Left lung (tissue), 10 donors: ENCODE data around the gene LRIT2. TPM values are rescaled to one million over a fixed set of nuclear protein-coding genes. Genes with fewer than 3 reads are reported as not detected.

ENCODE experiments used
- ATAC-seq: fragments of 200-7000 bp; cut with Tn5 transposase; one replicate; pipeline ENCODE4 v1.9.1; 2020; ENCODE audit warnings: moderate library complexity
- DNase-seq, 4 donors: peaks; one replicate each; pipeline ENCODE4 v3.0.0-alpha.2; 2013 to 2020
- H3K27ac ChIP-seq, 2 donors: fragments of 200-600 bp; sonication (generic) in 1 of 2; one replicate each; pipeline versions ENCODE4 v1.5.0 to v1.8.0; 2020 to 2021
- H3K27me3 ChIP-seq, 2 donors: fragments of 200-600 bp; sonication (generic) in 1 of 2; one replicate each; pipeline versions ENCODE4 v1.5.0 to v1.8.0; 2020 to 2021
- H3K36me3 ChIP-seq, 2 donors: fragments of 200-600 bp; sonication (generic) in 1 of 2; one replicate each; pipeline versions ENCODE4 v1.5.0 to v1.8.0; 2020 to 2021
- H3K4me1 ChIP-seq, 2 donors: fragments of 200-600 bp; one replicate each; pipeline ENCODE4 v1.8.0; 2021
- H3K4me3 ChIP-seq, 2 donors: fragments of 200-600 bp; sonication (generic) in 1 of 2; one replicate each; pipeline versions ENCODE4 v1.5.0 to v1.8.0; 2020 to 2021; ENCODE audit warnings: mild to moderate bottlenecking in 1 of 2
- H3K9me3 ChIP-seq, 2 donors: fragments of 200-600 bp; sonication (generic) in 1 of 2; one replicate each; pipeline versions ENCODE4 v1.5.0 to v1.8.0; 2020 to 2021
- intact Hi-C, 2 donors: fragments of 100-400 bp; cut with DNase I; formaldehyde crosslinking; loops; one replicate each; pipeline versions ENCODE4 v1.11.2 to v1.14.2; 2022
- polyA plus RNA-seq, 6 donors: library from polyadenylated mRNA; unstranded; fragments of 120-200 nt; gene quantifications; one replicate each; pipeline ENCODE4 v1.2.1, GENCODE V29; 2013; ENCODE audit not compliant: insufficient read length in 6 of 6
- total RNA-seq, 2 donors: library from RNA; stranded (reverse); fragmentation: NEBNext Ultra II Directional; extraction: Animal tissue kit (Norgen Biotek cat#: 25700); gene quantifications; one replicate each; pipeline ENCODE4 v1.2.1, GENCODE V29; 2021
- TF ChIP-seq, protein P1 (sequence below), 2 donors: fragments of 200-600 bp; sonication (generic) in 1 of 2; IDR thresholded peaks; one replicate each; pipeline versions ENCODE4 v1.5.0 to v1.8.0; 2021; ENCODE audit warnings: antibody characterized with exemption in 2 of 2
- donor health status: DM: no; HTN: yes; CAD: no.
- donor health status: DM: no; HTN: no; CAD: no.

Gene LRIT2
- total and polyA plus RNA-seq, 8 donors = not detected

DNA sequence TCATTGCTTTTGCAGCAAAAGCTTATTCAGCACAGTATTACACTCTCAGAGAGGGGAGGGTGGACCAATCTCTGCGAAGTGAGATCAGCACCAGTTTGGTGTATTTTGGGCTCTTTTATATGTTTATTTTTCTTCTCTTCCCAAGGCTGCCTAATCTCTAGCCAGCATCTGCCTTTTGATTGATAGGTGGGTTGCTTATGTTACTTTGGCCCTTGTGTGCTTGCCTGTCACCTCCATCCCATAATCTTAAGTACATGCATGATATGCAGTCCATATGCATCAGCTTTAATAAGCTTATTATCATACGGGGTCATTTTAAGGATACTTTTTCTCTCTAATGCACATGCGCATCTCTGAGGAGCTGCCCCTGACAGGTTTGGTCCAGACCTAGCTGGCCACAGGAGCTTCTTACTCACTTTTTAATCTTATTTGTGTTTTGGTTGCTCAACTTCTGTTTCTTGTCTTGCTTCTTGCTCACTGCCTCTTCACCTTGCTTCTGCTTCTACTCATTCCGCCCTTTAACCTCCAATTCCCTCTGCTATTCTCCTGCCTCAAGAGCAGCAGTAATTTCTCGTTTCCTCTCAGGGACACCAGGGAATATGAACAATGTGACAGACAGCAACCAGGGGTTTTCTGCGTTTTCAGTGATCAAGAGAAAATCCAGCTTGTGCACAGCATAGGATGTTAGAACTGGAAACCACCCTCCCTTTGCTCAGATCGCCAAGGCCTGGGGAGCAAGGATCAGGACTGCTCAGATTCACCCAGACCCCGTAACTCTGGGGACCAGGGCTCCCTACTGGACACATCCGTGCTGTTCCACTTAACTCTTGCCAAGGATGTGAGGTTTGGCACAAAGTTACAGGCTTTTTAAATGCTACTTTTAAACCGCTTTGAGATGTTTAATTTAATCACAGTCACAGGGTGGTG lies 29.5 kb upstream of the LRIT2 start:
- no peak for DNase-seq
- no peak overlapping the region for H3K27ac ChIP-seq

DNA sequence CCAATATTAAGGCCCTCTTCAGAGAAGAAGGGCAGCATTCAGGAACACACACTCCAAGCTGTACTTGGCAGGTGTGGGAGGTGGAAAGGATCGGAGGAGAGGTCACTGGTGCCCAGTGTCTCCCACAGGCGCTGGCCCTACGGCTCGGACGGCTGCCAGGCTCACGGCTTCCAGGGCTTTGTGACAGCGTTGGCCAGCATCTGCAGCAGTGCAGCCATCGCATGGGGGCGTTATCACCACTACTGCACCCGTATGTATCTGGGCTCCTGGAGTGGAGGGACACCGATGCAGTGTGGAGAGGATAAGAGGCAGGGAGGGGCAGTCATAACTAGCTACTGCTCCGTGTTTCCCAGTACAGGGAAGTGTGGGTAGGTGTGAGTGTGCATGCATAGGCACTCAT lies 23.4 kb upstream of the LRIT2 start:
- H3K4me3 ChIP-seq = no peak overlapping the region
- H3K36me3 ChIP-seq = no peaks in the 10 kb centered on the region
- intact Hi-C loops = no loop called here
- no peaks in the 10 kb centered on the region for H3K4me1 ChIP-seq
- H3K27me3 ChIP-seq = no peaks in the 10 kb centered on the region
- no peak overlapping the region for H3K27ac ChIP-seq
- TF ChIP-seq, protein P1, sequence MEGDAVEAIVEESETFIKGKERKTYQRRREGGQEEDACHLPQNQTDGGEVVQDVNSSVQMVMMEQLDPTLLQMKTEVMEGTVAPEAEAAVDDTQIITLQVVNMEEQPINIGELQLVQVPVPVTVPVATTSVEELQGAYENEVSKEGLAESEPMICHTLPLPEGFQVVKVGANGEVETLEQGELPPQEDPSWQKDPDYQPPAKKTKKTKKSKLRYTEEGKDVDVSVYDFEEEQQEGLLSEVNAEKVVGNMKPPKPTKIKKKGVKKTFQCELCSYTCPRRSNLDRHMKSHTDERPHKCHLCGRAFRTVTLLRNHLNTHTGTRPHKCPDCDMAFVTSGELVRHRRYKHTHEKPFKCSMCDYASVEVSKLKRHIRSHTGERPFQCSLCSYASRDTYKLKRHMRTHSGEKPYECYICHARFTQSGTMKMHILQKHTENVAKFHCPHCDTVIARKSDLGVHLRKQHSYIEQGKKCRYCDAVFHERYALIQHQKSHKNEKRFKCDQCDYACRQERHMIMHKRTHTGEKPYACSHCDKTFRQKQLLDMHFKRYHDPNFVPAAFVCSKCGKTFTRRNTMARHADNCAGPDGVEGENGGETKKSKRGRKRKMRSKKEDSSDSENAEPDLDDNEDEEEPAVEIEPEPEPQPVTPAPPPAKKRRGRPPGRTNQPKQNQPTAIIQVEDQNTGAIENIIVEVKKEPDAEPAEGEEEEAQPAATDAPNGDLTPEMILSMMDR (IDR thresholded peaks at IDR 0.05) = no peak
- no peaks in the 10 kb centered on the region for H3K9me3 ChIP-seq
- ATAC-seq = no peak
- no peak for DNase-seq

More for the DNA sequence above, 29.5 kb upstream of the LRIT2 start:
- Histone ChIP-seq H3K4me3 (no peak overlapping the region), H3K4me1 (no peaks in the 10 kb centered on the region), H3K27me3 (peaks cover 0 to 12% of the 10 kb centered on the region in 2 donors), H3K9me3 (no peaks in the 10 kb centered on the region), H3K36me3 (no peaks in the 10 kb centered on the region)
- ATAC-seq = no peak
- TF ChIP-seq, protein P1 (IDR thresholded peaks at IDR 0.05) = no peak
- intact Hi-C loops = no loop called here

DNA sequence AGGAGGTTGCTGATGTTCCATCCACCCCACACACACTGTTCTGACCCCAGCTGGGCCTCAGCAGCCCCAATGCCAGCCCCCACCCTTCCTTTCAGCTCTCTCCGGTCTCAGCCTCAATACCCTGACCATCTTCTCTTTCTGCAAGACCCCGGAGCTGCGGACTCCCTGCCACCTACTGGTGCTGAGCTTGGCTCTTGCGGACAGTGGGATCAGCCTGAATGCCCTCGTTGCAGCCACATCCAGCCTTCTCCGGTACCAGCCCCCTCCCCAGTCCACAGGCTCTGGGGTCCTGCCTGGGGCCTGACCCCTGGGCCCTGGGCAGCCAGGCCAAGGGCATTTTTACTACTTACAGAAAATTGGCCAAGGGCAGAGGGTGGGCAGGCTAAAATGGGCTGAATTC lies 22.2 kb upstream of the LRIT2 start:
- Histone ChIP-seq H3K9me3 (no peaks in the 10 kb centered on the region), H3K36me3 (no peaks in the 10 kb centered on the region), H3K27me3 (no peaks in the 10 kb centered on the region), H3K4me3 (no peak overlapping the region), H3K27ac (no peak overlapping the region), H3K4me1 (no peaks in the 10 kb centered on the region)
- ATAC-seq = no peak
- no peak for DNase-seq
- intact Hi-C loops = no loop called here
- TF ChIP-seq, protein P1 (IDR thresholded peaks at IDR 0.05) = no peak

DNA sequence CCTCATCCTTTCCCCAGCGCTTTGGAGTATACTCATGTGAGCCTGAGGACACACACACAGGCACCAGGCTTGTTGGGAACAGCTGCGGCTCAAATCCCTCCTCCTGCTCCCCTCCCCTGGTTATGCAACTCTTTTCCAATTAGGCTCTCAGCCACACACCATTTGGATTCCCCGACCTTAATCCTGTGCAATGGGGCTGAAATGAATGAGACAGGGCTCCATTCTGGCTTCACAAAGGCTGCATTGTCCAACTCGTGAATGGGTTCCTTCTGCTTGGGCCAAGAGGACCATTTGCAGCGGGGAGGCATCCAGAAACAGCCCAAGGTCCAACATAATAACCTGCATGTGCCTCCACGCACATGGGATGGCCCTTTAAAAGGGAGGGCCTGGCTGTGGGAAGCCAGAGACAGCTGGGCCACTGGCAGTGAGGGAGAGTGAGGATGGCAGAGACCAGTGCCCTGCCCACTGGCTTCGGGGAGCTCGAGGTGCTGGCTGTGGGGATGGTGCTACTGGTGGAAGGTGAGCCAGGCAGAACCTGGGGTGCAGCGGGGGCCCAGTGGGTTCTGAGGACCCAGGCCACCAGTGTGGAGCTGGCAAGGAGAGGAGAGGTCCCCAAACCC lies 19.4 kb upstream of the LRIT2 start, which contains the start of gene RGR:
TSS of gene RGR (plus strand) at position 403 of the 620 bp plus-strand sequence. CDS start at position 441, 38 bp downstream.
- ATAC-seq = peak; percentile 74
- TF ChIP-seq, protein P1 (IDR thresholded peaks at IDR 0.05) = no peak
- Histone ChIP-seq H3K36me3 (no peaks in the 10 kb centered on the region), H3K27ac (no peak within 1 kb of the TSS), H3K27me3 (no peaks in the 10 kb centered on the region), H3K4me3 (no peak within 1 kb of the TSS), H3K4me1 (no peaks in the 10 kb centered on the region), H3K9me3 (no peaks in the 10 kb centered on the region)
- DNase-seq = peak in 2 of 4 donors; percentile 25 to 56
- intact Hi-C loops = no loop called here

DNA sequence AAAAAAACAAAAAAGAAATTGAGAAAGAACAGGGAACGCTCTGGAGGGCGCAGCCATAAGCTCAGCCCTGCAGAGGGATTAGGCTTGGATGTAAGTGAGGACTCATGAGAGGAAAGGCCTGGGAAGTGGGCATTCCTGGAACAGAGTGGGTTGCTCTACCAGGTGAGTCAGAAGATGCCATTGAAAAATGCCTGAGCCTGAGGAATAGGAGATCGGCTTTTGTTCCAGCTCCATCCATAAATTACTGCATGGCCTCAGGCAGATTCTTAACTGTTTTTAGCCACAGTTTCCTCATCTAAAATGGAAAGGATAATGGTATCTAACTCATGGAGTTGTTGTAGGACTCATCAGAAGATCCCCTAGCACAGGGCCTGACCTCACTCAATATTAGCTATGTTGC lies 18.4 kb upstream of the LRIT2 start:
- DNase-seq (no peak), ATAC-seq (no peak)
- intact Hi-C loops = no loop called here
- Histone ChIP-seq H3K4me1 (no peaks in the 10 kb centered on the region), H3K9me3 (no peaks in the 10 kb centered on the region), H3K27ac (no peak overlapping the region), H3K27me3 (no peaks in the 10 kb centered on the region), H3K36me3 (no peaks in the 10 kb centered on the region), H3K4me3 (no peak overlapping the region)
- TF ChIP-seq, protein P1 (IDR thresholded peaks at IDR 0.05) = no peak
